Measurements from ENCODE around the gene EPS8L1.

Gene EPS8L1

GRCh38 chr19:55085923-55086715 is 10.4 kb downstream of the EPS8L1 start:
- Histone ChIP-seq H3K9ac (ENCODE audit: low read length in 5 of 5) (no peak overlapping the region), H3K27ac (ENCODE audit: low read depth, low read length) (no peak overlapping the region), H3K4me1 (ENCODE audit: control insufficient read depth in 5 of 5, insufficient read depth in 5 of 5, low read length in 5 of 5) (peaks cover 0 to 40% (median 32%) of the 10 kb centered on the region in 5 donors), H3K36me3 (ENCODE audit: control insufficient read depth in 5 of 5, insufficient read depth in 5 of 5, low read length in 5 of 5) (peaks cover 0 to 11% (median 9%) of the 10 kb centered on the region in 5 donors), H3K27me3 (ENCODE audit: control insufficient read depth in 5 of 5, insufficient read depth in 4 of 5, low read length in 5 of 5) (peaks cover 47 to 62% (median 50%) of the 10 kb centered on the region in 5 donors), H3K9me3 (ENCODE audit: control insufficient read depth in 5 of 5, low read length in 5 of 5) (no peaks in the 10 kb centered on the region), H3K4me3 (ENCODE audit: low read depth in 1 of 5, low read length in 5 of 5) (peak overlapping the region in 1 of 5 donors; percentile 66)

GRCh38 chr19:55086730-55087541 is 11.3 kb downstream of the EPS8L1 start:
- Histone ChIP-seq H3K27me3 (ENCODE audit: control insufficient read depth in 5 of 5, insufficient read depth in 4 of 5, low read length in 5 of 5) (peaks cover 39 to 54% (median 45%) of the 10 kb centered on the region in 5 donors), H3K4me3 (ENCODE audit: low read depth in 1 of 5, low read length in 5 of 5) (peak overlapping the region; percentile 41 to 66 (median 59)), H3K9me3 (ENCODE audit: control insufficient read depth in 5 of 5, low read length in 5 of 5) (no peaks in the 10 kb centered on the region), H3K36me3 (ENCODE audit: control insufficient read depth in 5 of 5, insufficient read depth in 5 of 5, low read length in 5 of 5) (peaks cover 0 to 19% (median 17%) of the 10 kb centered on the region in 5 donors), H3K9ac (ENCODE audit: low read length in 5 of 5) (peak overlapping the region in 2 of 5 donors; percentile 41 to 47), H3K27ac (ENCODE audit: low read depth, low read length) (no peak overlapping the region), H3K4me1 (ENCODE audit: control insufficient read depth in 5 of 5, insufficient read depth in 5 of 5, low read length in 5 of 5) (peaks cover 0 to 32% (median 24%) of the 10 kb centered on the region in 5 donors)

GRCh38 chr19:55087542-55087901 is 11.9 kb downstream of the EPS8L1 start:
- Histone ChIP-seq H3K9me3 (ENCODE audit: control insufficient read depth in 5 of 5, low read length in 5 of 5) (no peaks in the 10 kb centered on the region), H3K27ac (ENCODE audit: low read depth, low read length) (no peak overlapping the region), H3K36me3 (ENCODE audit: control insufficient read depth in 5 of 5, insufficient read depth in 5 of 5, low read length in 5 of 5) (peaks cover 0 to 25% (median 23%) of the 10 kb centered on the region in 5 donors), H3K27me3 (ENCODE audit: control insufficient read depth in 5 of 5, insufficient read depth in 4 of 5, low read length in 5 of 5) (peaks cover 33 to 49% (median 40%) of the 10 kb centered on the region in 5 donors), H3K9ac (ENCODE audit: low read length in 5 of 5) (peak overlapping the region in 2 of 5 donors; percentile 41 to 47), H3K4me3 (ENCODE audit: low read depth in 1 of 5, low read length in 5 of 5) (peak overlapping the region; percentile 41 to 66 (median 59)), H3K4me1 (ENCODE audit: control insufficient read depth in 5 of 5, insufficient read depth in 5 of 5, low read length in 5 of 5) (peaks cover 0 to 26% (median 18%) of the 10 kb centered on the region in 5 donors)

DNA sequence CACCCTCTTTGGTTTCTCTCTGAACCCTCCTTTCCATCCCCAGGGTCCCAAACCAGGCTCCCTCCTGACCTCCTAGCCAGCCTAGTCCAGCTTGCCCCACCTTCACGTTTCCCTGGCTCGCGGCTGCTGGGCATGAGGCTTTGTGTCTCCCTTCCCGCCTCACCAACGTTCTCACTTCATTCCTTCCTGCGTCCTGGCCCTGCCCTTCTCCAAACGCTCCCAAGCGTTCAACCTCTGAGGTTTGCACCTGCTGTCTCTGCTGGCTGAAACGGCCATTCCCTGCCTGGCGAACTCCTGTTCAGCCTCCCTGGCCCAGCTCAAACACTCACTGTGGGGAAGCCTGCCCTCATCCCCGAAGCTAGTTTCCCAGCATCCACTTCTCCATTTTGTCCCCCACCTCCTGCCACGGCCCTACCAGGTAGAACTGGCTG is 12.4 kb downstream of the EPS8L1 start:
- Histone ChIP-seq H3K27me3 (ENCODE audit: control insufficient read depth in 5 of 5, insufficient read depth in 4 of 5, low read length in 5 of 5) (peaks cover 33 to 43% (median 36%) of the 10 kb centered on the region in 5 donors), H3K9ac (ENCODE audit: low read length in 5 of 5) (peak overlapping the region in 1 of 5 donors; percentile 48), H3K4me1 (ENCODE audit: control insufficient read depth in 5 of 5, insufficient read depth in 5 of 5, low read length in 5 of 5) (peaks cover 0 to 26% (median 18%) of the 10 kb centered on the region in 5 donors), H3K9me3 (ENCODE audit: control insufficient read depth in 5 of 5, low read length in 5 of 5) (no peaks in the 10 kb centered on the region), H3K4me3 (ENCODE audit: low read depth in 1 of 5, low read length in 5 of 5) (peak overlapping the region in 2 of 5 donors; percentile 3 to 66), H3K27ac (ENCODE audit: low read depth, low read length) (no peak overlapping the region), H3K36me3 (ENCODE audit: control insufficient read depth in 5 of 5, insufficient read depth in 5 of 5, low read length in 5 of 5) (peaks cover 0 to 29% (median 26%) of the 10 kb centered on the region in 5 donors)

- Histone ChIP-seq H3K27me3 (ENCODE audit: control insufficient read depth in 5 of 5, insufficient read depth in 4 of 5, low read length in 5 of 5) (peaks cover 30 to 37% (median 33%) of the 10 kb centered on the region in 5 donors), H3K4me3 (ENCODE audit: low read depth in 1 of 5, low read length in 5 of 5) (no peak overlapping the region), H3K36me3 (ENCODE audit: control insufficient read depth in 5 of 5, insufficient read depth in 5 of 5, low read length in 5 of 5) (peaks cover 0 to 30% (median 26%) of the 10 kb centered on the region in 5 donors), H3K9ac (ENCODE audit: low read length in 5 of 5) (peak overlapping the region in 1 of 5 donors; percentile 48), H3K4me1 (ENCODE audit: control insufficient read depth in 5 of 5, insufficient read depth in 5 of 5, low read length in 5 of 5) (peaks cover 0 to 26% (median 18%) of the 10 kb centered on the region in 5 donors), H3K27ac (ENCODE audit: low read depth, low read length) (no peak overlapping the region), H3K9me3 (ENCODE audit: control insufficient read depth in 5 of 5, low read length in 5 of 5) (no peaks in the 10 kb centered on the region)
These were observed 13.1 kb downstream of the EPS8L1 start for GRCh38 chr19:55088543-55089341.

GRCh38 chr19:55089342-55089944 is 13.8 kb downstream of the EPS8L1 start:
- no peaks in the 10 kb centered on the region for H3K9me3 ChIP-seq (ENCODE audit: control insufficient read depth in 5 of 5, low read length in 5 of 5)
- no peak overlapping the region for H3K4me3 ChIP-seq (ENCODE audit: low read depth in 1 of 5, low read length in 5 of 5)
- H3K27ac ChIP-seq (ENCODE audit: low read depth, low read length): no peak overlapping the region
- H3K9ac ChIP-seq (ENCODE audit: low read length in 5 of 5): no peak overlapping the region
- H3K27me3 ChIP-seq (ENCODE audit: control insufficient read depth in 5 of 5, insufficient read depth in 4 of 5, low read length in 5 of 5): peaks cover 23 to 30% (median 26%) of the 10 kb centered on the region in 5 donors
- peaks cover 0 to 33% (median 30%) of the 10 kb centered on the region in 5 donors for H3K36me3 ChIP-seq (ENCODE audit: control insufficient read depth in 5 of 5, insufficient read depth in 5 of 5, low read length in 5 of 5)
- H3K4me1 ChIP-seq (ENCODE audit: control insufficient read depth in 5 of 5, insufficient read depth in 5 of 5, low read length in 5 of 5): peaks cover 0 to 26% (median 18%) of the 10 kb centered on the region in 5 donors

DNA sequence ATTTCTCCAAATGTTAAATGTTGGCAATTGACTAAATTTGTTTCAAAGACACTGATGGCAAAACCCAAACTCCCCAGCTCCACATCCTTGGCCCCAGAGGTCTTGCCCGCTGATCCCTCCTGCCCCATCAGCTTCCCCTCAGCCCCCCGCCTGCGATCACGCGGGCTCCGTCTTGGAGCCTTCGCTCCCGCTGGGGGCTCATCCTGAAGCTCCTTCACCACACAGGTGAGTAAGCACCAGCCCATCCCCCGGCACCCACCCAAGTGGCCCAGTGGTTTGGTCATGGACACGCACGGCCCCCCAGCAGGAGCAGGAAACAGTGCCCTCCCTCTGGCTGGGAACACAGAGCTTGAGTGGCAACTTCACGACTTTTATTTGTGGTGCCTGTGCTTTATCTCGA is 14.9 kb downstream of the EPS8L1 start:
- H3K27me3 ChIP-seq (ENCODE audit: control insufficient read depth in 5 of 5, insufficient read depth in 4 of 5, low read length in 5 of 5): peaks cover 14 to 19% (median 19%) of the 10 kb centered on the region in 5 donors
- no peak overlapping the region for H3K9ac ChIP-seq (ENCODE audit: low read length in 5 of 5)
- H3K9me3 ChIP-seq (ENCODE audit: control insufficient read depth in 5 of 5, low read length in 5 of 5): no peaks in the 10 kb centered on the region
- H3K36me3 ChIP-seq (ENCODE audit: control insufficient read depth in 5 of 5, insufficient read depth in 5 of 5, low read length in 5 of 5): peaks cover 0 to 44% (median 41%) of the 10 kb centered on the region in 5 donors
- H3K4me3 ChIP-seq (ENCODE audit: low read depth in 1 of 5, low read length in 5 of 5): no peak overlapping the region
- peaks cover 0 to 26% (median 18%) of the 10 kb centered on the region in 5 donors for H3K4me1 ChIP-seq (ENCODE audit: control insufficient read depth in 5 of 5, insufficient read depth in 5 of 5, low read length in 5 of 5)
- no peak overlapping the region for H3K27ac ChIP-seq (ENCODE audit: low read depth, low read length)

GRCh38 chr19:55091126-55091910 is 15.6 kb downstream of the EPS8L1 start:
- Histone ChIP-seq H3K36me3 (ENCODE audit: control insufficient read depth in 5 of 5, insufficient read depth in 5 of 5, low read length in 5 of 5) (peaks cover 0 to 51% (median 47%) of the 10 kb centered on the region in 5 donors), H3K27me3 (ENCODE audit: control insufficient read depth in 5 of 5, insufficient read depth in 4 of 5, low read length in 5 of 5) (peaks cover 7 to 13% (median 12%) of the 10 kb centered on the region in 5 donors), H3K27ac (ENCODE audit: low read depth, low read length) (no peak overlapping the region), H3K9ac (ENCODE audit: low read length in 5 of 5) (no peak overlapping the region), H3K4me1 (ENCODE audit: control insufficient read depth in 5 of 5, insufficient read depth in 5 of 5, low read length in 5 of 5) (peaks cover 0 to 24% (median 18%) of the 10 kb centered on the region in 5 donors), H3K4me3 (ENCODE audit: low read depth in 1 of 5, low read length in 5 of 5) (no peak overlapping the region), H3K9me3 (ENCODE audit: control insufficient read depth in 5 of 5, low read length in 5 of 5) (no peaks in the 10 kb centered on the region)
